Stimulated activated CD4-positive, alpha-beta T cell treated with anti-CD3 and anti-CD28 coated beads, Interleukin-12 subunit alpha, Interleukin-12 subunit beta, amount 100 ng/mL, for 48 hours (primary cell): ENCODE measurements around the gene XIRP2.

Experiments
- DNase-seq, 3 donors: peaks; one replicate each; pipeline ENCODE4 v3.0.0-alpha.2; 2020; ENCODE audit warnings: low read depth in 2 of 3, low spot score in 1 of 3

XIRP2 gene

GRCh38 chr2:166888180-166888579 lies at the start of gene XIRP2:
Gene XIRP2 (plus strand): TSS chr2:166888480. CDS start chr2:166903483, 15,003 bp downstream.
- DNase-seq: no peak

- no peak for DNase-seq
These were observed 47.1 kb upstream of the XIRP2 start for GRCh38 chr2:166841152-166841551.

GRCh38 chr2:166841679-166842078 lies 46.6 kb upstream of the XIRP2 start:
- DNase-seq: no peak

- no peak for DNase-seq
These were observed 44.2 kb upstream of the XIRP2 start for GRCh38 chr2:166844111-166844510.

GRCh38 chr2:166862468-166863132 lies 25.7 kb upstream of the XIRP2 start:
- no peak for DNase-seq

- DNase-seq: no peak
These were observed 20.3 kb upstream of the XIRP2 start for GRCh38 chr2:166867874-166868514.

GRCh38 chr2:166870346-166870745 lies 17.9 kb upstream of the XIRP2 start:
- DNase-seq: no peak

GRCh38 chr2:166881177-166881576 lies 7.1 kb upstream of the XIRP2 start:
- DNase-seq: no peak

- no peak for DNase-seq
These were observed 5.4 kb upstream of the XIRP2 start for GRCh38 chr2:166882851-166883250.

GRCh38 chr2:166891727-166892126 lies 3.4 kb downstream of the XIRP2 start:
- DNase-seq: no peak

- no peak for DNase-seq
These were observed 4.1 kb downstream of the XIRP2 start for GRCh38 chr2:166892397-166892796.

GRCh38 chr2:166895243-166895642 lies 7.0 kb downstream of the XIRP2 start:
- no peak for DNase-seq

GRCh38 chr2:166897666-166898065 lies 9.4 kb downstream of the XIRP2 start:
- no peak for DNase-seq

GRCh38 chr2:166899676-166900075 lies 11.4 kb downstream of the XIRP2 start:
- DNase-seq: no peak

- no peak for DNase-seq
These were observed 12.4 kb downstream of the XIRP2 start for GRCh38 chr2:166900700-166901099.

- DNase-seq: no peak
These were observed 13.1 kb downstream of the XIRP2 start for GRCh38 chr2:166901336-166901735.

- DNase-seq: no peak
These were observed 28.7 kb downstream of the XIRP2 start for GRCh38 chr2:166916987-166917386.

GRCh38 chr2:166917415-166917814 lies 29.1 kb downstream of the XIRP2 start:
- DNase-seq: no peak

GRCh38 chr2:166921261-166921896 lies 33.1 kb downstream of the XIRP2 start:
- DNase-seq: no peak

GRCh38 chr2:166924967-166925366 lies 36.7 kb downstream of the XIRP2 start:
- DNase-seq: no peak

- DNase-seq: no peak
These were observed 38.4 kb downstream of the XIRP2 start for GRCh38 chr2:166926657-166927056.

- no peak for DNase-seq
These were observed 43.8 kb downstream of the XIRP2 start for GRCh38 chr2:166932032-166932431.
